Muscle of arm (tissue), 14 donors: ENCODE measurements around the gene OR1D5. TPM values are rescaled to one million over a fixed set of nuclear protein-coding genes. Genes with fewer than 3 reads are reported as not detected.
"Not testable (repeated sequence)": the region's sequence is repeated elsewhere in the genome, so short reads cannot be mapped to it uniquely, and the experiment has no call there.

Source experiments
- DNase-seq: peaks from one replicate; pipeline ENCODE4 v3.0.0-alpha.2; 2013
- long read RNA-seq, 11 donors: transcript quantifications; one replicate each; lab custom pipeline, GENCODE V29; 2026
- polyA plus RNA-seq, 12 donors: library from polyadenylated mRNA; unstranded; fragments of 120-200 nt; gene quantifications; one replicate each; pipeline ENCODE4 v1.2.1, GENCODE V29; 2013; ENCODE audit not compliant: insufficient read length in 12 of 12

The OR1D5 gene
- not detected for polyA plus RNA-seq
- long read RNA-seq, donor 1 = 0 reads
- long read RNA-seq, donor 2 = 0 reads
- long read RNA-seq, donor 3 = 0 reads
- long read RNA-seq, donor 4 = 0 reads
- long read RNA-seq, donor 5 = 0 reads
- long read RNA-seq, donor 6 = 0 reads
- long read RNA-seq, donor 7 = 0 reads
- long read RNA-seq, donor 8 = 0 reads
- long read RNA-seq, donor 9 = 0 reads
- long read RNA-seq, donor 10 = 0 reads
- long read RNA-seq, donor 11 = 0 reads

GRCh38 chr17:3063507-3063906, at the start of gene OR1D5:
OR1D5 (minus strand) TSS chr17:3063607; CDS start chr17:3063607, 0 bp downstream.
- not testable (repeated sequence) for DNase-seq

GRCh38 chr17:3104322-3104721, 40.9 kb upstream of the OR1D5 start, which contains the start of gene OR1D2:
OR1D2 (minus strand) TSS chr17:3104422; CDS start chr17:3092996, 11,426 bp downstream.
- no peak for DNase-seq

GRCh38 chr17:3073850-3074249, 10.4 kb upstream of the OR1D5 start:
- DNase-seq = not testable (repeated sequence)

GRCh38 chr17:3065192-3065591, 1.8 kb upstream of the OR1D5 start:
- DNase-seq = not testable (repeated sequence)

GRCh38 chr17:3062824-3063377, 506 bp downstream of the OR1D5 start:
- not testable (repeated sequence) for DNase-seq

GRCh38 chr17:3054868-3055267, 8.5 kb downstream of the OR1D5 start:
- not testable (repeated sequence) for DNase-seq

GRCh38 chr17:3049705-3050295, 13.6 kb downstream of the OR1D5 start:
- no peak for DNase-seq

GRCh38 chr17:3048727-3049471, 14.5 kb downstream of the OR1D5 start:
- DNase-seq = peak; percentile 99

- no peak for DNase-seq
These were observed 16.7 kb downstream of the OR1D5 start for GRCh38 chr17:3046753-3047152.

- no peak for DNase-seq
These were observed 19.6 kb downstream of the OR1D5 start for GRCh38 chr17:3043737-3044365.

- DNase-seq = no peak
These were observed 22.5 kb downstream of the OR1D5 start for GRCh38 chr17:3040882-3041281.

- DNase-seq = no peak
These were observed 23.7 kb downstream of the OR1D5 start for GRCh38 chr17:3039736-3040135.

GRCh38 chr17:3038941-3039340, 24.5 kb downstream of the OR1D5 start:
- no peak for DNase-seq

- DNase-seq = no peak
These were observed 26.1 kb downstream of the OR1D5 start for GRCh38 chr17:3037259-3037658.

- DNase-seq = no peak
These were observed 26.6 kb downstream of the OR1D5 start for GRCh38 chr17:3036800-3037199.

- no peak for DNase-seq
These were observed 27.5 kb downstream of the OR1D5 start for GRCh38 chr17:3035968-3036280.

- DNase-seq = no peak
These were observed 28.0 kb downstream of the OR1D5 start for GRCh38 chr17:3035256-3035967.

- no peak for DNase-seq
These were observed 28.9 kb downstream of the OR1D5 start for GRCh38 chr17:3034578-3034920.

- no peak for DNase-seq
These were observed 29.4 kb downstream of the OR1D5 start for GRCh38 chr17:3033741-3034577.

- DNase-seq = no peak
These were observed 30.2 kb downstream of the OR1D5 start for GRCh38 chr17:3033248-3033640.
